NT2/D1 (cell line): ENCODE results near the gene ILK.

ENCODE experiments used
- DNase-seq: peaks from one replicate; pipeline ENCODE4 v3.0.0-alpha.2; 2011; ENCODE audit warnings: low read depth, low spot score
- H3K27me3 ChIP-seq: 2 replicates; pipeline ENCODE4 v1.6.0; 2011; ENCODE audit warnings: mild to moderate bottlenecking; ENCODE audit not compliant: insufficient read length, insufficient read depth
- H3K36me3 ChIP-seq: 2 replicates; pipeline ENCODE4 v1.6.1; 2011; ENCODE audit warnings: mild to moderate bottlenecking, low read length, mixed read lengths; ENCODE audit not compliant: insufficient read depth, insufficient read length
- H3K4me1 ChIP-seq: 2 replicates; pipeline ENCODE4 v1.5.1; 2011; ENCODE audit not compliant: insufficient read depth, insufficient read length
- H3K4me3 ChIP-seq: 2 replicates; pipeline ENCODE4 v1.5.1; 2011; ENCODE audit warnings: low read depth; ENCODE audit not compliant: insufficient read length
- H3K9ac ChIP-seq: 2 replicates; pipeline ENCODE4 v1.6.0; 2011; ENCODE audit warnings: low read depth; ENCODE audit not compliant: insufficient read length
- H3K9me3 ChIP-seq: 2 replicates; pipeline ENCODE4 v1.5.1; 2011; ENCODE audit warnings: mild to moderate bottlenecking, low read length; ENCODE audit not compliant: insufficient read depth
- SUZ12 ChIP-seq: IDR thresholded peaks from 2 replicates; pipeline ENCODE4 v1.6.1; 2011; ENCODE audit not compliant: insufficient read length, insufficient read depth; ENCODE audit errors: extremely low read depth
- YY1 ChIP-seq: IDR thresholded peaks from 2 replicates; pipeline ENCODE4 v1.6.1; 2011; ENCODE audit not compliant: insufficient read length, insufficient read depth
- ZNF274 ChIP-seq: IDR thresholded peaks from 2 replicates; pipeline ENCODE4 v1.6.1; 2011; ENCODE audit warnings: mild to moderate bottlenecking, low read depth, low read length

ILK gene

GRCh38 chr11:6614446-6614845, 10.9 kb downstream of the ILK start:
- Histone ChIP-seq H3K4me1 (peaks cover 13% of the 10 kb centered on the region), H3K9ac (no peak overlapping the region), H3K9me3 (no peaks in the 10 kb centered on the region), H3K4me3 (no peak overlapping the region), H3K36me3 (peaks cover 63% of the 10 kb centered on the region), H3K27me3 (no peaks in the 10 kb centered on the region)
- DNase-seq, result no peak
- TF ChIP-seq SUZ12 (no peak), YY1 (no peak), ZNF274 (no peak)

- H3K27me3 ChIP-seq, result no peaks in the 10 kb centered on the region
- TF ChIP-seq ZNF274 (no peak), SUZ12 (no peak), YY1 (no peak)
- peaks cover 57% of the 10 kb centered on the region for H3K36me3 ChIP-seq
- peaks cover 13% of the 10 kb centered on the region for H3K4me1 ChIP-seq
- no peak overlapping the region for H3K9ac ChIP-seq
- no peaks in the 10 kb centered on the region for H3K9me3 ChIP-seq
- H3K4me3 ChIP-seq, result no peak overlapping the region
- no peak for DNase-seq
Observed at GRCh38 chr11:6615046-6615445, 11.5 kb downstream of the ILK start.

GRCh38 chr11:6615882-6616585, 12.5 kb downstream of the ILK start:
- TF ChIP-seq SUZ12 (no peak), YY1 (no peak), ZNF274 (no peak)
- Histone ChIP-seq H3K36me3 (peaks cover 47% of the 10 kb centered on the region), H3K27me3 (no peaks in the 10 kb centered on the region), H3K9ac (no peak overlapping the region), H3K9me3 (no peaks in the 10 kb centered on the region), H3K4me1 (peaks cover 8% of the 10 kb centered on the region), H3K4me3 (no peak overlapping the region)
- no peak for DNase-seq

- no peak overlapping the region for H3K4me3 ChIP-seq
- TF ChIP-seq ZNF274, result no peak
- TF ChIP-seq SUZ12, result no peak
- H3K36me3 ChIP-seq, result peaks cover 43% of the 10 kb centered on the region
- peaks cover 3% of the 10 kb centered on the region for H3K4me1 ChIP-seq
- no peak for DNase-seq
- H3K27me3 ChIP-seq, result no peaks in the 10 kb centered on the region
- H3K9ac ChIP-seq, result no peak overlapping the region
- no peaks in the 10 kb centered on the region for H3K9me3 ChIP-seq
Observed at GRCh38 chr11:6616596-6617250, 13.1 kb downstream of the ILK start.

GRCh38 chr11:6617315-6617781, 13.8 kb downstream of the ILK start:
- Histone ChIP-seq H3K9me3 (no peaks in the 10 kb centered on the region), H3K36me3 (peaks cover 46% of the 10 kb centered on the region), H3K4me3 (no peak overlapping the region), H3K27me3 (no peaks in the 10 kb centered on the region), H3K9ac (no peak overlapping the region), H3K4me1 (peaks cover 3% of the 10 kb centered on the region)
- no peak for DNase-seq
- TF ChIP-seq YY1 (no peak), ZNF274 (no peak), SUZ12 (no peak)

- Histone ChIP-seq H3K9me3 (no peaks in the 10 kb centered on the region), H3K36me3 (peaks cover 54% of the 10 kb centered on the region), H3K9ac (peak overlapping the region; percentile 94), H3K27me3 (no peaks in the 10 kb centered on the region), H3K4me1 (peaks cover 3% of the 10 kb centered on the region), H3K4me3 (peak overlapping the region; percentile 97)
- DNase-seq, result no peak
- no peak for TF ChIP-seq ZNF274
- no peak for TF ChIP-seq SUZ12
- no peak for TF ChIP-seq YY1
Observed at GRCh38 chr11:6618117-6619003, 14.8 kb downstream of the ILK start.
